Fibroblast of peridontal ligament (primary cell): Measurements from ENCODE around the gene ARPC5L.
"Not testable (repeated sequence)": the region's sequence is repeated elsewhere in the genome, so short reads cannot be mapped to it uniquely, and the experiment has no call there.

Source experiments
- DNase-seq: peaks from one replicate; pipeline ENCODE4 v3.0.0-alpha.2; 2010; ENCODE audit errors: extremely low read depth

Gene ARPC5L

GRCh38 chr9:124840300-124840833 lies 21.6 kb upstream of the ARPC5L start:
- DNase-seq: no peak

GRCh38 chr9:124841075-124841821 lies 20.7 kb upstream of the ARPC5L start:
- no peak for DNase-seq

GRCh38 chr9:124843456-124844034 lies 18.4 kb upstream of the ARPC5L start:
- DNase-seq: no peak

GRCh38 chr9:124844291-124844690 lies 17.6 kb upstream of the ARPC5L start:
- no peak for DNase-seq

- DNase-seq: not testable (repeated sequence)
These were observed 15.5 kb upstream of the ARPC5L start for GRCh38 chr9:124846467-124846866.

- no peak for DNase-seq
These were observed 15.0 kb upstream of the ARPC5L start for GRCh38 chr9:124846969-124847368.

GRCh38 chr9:124849801-124850200 lies 12.1 kb upstream of the ARPC5L start:
- peak; percentile 82 for DNase-seq

- no peak for DNase-seq
These were observed 9.7 kb upstream of the ARPC5L start for GRCh38 chr9:124852121-124852828.

- DNase-seq: peak; percentile 54
These were observed 8.9 kb upstream of the ARPC5L start, which contains the start of gene WDR38 for GRCh38 chr9:124852829-124853531. Gene WDR38 (plus strand): TSS chr9:124853460. CDS start chr9:124853532, 72 bp downstream.

GRCh38 chr9:124853605-124854143 lies 8.3 kb upstream of the ARPC5L start:
- DNase-seq: no peak

- DNase-seq: no peak
These were observed 7.8 kb upstream of the ARPC5L start for GRCh38 chr9:124854161-124854560.

- no peak for DNase-seq
These were observed 7.1 kb upstream of the ARPC5L start for GRCh38 chr9:124854822-124855221.

- no peak for DNase-seq
These were observed 6.4 kb upstream of the ARPC5L start for GRCh38 chr9:124855566-124855943.

- no peak for DNase-seq
These were observed 5.8 kb upstream of the ARPC5L start for GRCh38 chr9:124855944-124856765.

GRCh38 chr9:124857533-124858162 lies 4.3 kb upstream of the ARPC5L start:
- DNase-seq: no peak

- no peak for DNase-seq
These were observed 3.4 kb upstream of the ARPC5L start for GRCh38 chr9:124858330-124859046.

- DNase-seq: no peak
These were observed 1.9 kb upstream of the ARPC5L start for GRCh38 chr9:124859803-124860581.

GRCh38 chr9:124860582-124861341 lies 1.2 kb upstream of the ARPC5L start:
- no peak for DNase-seq
